ENCODE measurements around the gene LGALS4.

The LGALS4 gene

DNA sequence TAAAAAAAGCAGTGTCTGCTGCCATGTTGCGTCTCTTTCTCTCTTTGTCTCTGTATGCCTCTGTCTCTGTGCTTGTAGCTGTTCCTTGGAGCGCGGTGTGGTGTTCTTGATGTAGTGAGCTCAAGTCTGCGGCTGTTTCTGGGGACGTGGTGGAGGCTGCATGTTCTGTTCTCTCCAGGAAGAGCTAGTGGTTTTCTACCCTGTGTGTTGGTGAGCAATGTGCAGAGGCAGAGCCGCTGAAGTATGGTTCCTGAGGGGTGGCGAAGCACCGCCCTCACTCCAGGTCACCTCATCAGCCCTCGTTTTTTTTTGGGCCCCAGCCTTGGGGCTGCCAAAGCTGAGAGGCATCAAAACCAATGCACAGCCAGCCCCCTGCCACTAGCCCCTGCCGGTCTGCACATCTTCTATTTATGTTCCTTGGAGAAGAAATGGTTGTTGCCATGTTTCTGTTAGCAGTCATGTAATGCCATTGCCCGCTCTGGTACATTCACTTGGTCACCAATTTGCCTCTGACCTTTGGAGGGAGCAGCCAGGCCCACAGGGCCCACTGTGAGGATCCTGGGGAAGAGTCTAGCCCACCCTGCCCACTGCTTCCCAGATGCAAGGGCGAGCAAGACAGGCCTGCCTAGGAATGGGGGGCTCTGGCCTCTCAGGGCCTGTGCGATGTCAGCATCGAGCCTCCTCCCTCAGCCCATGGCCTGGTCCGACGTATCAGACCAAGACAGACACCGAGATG lies 29.9 kb upstream of the LGALS4 start:
- Histone ChIP-seq H3F3A (ENCODE audit: control insufficient read depth, insufficient read depth) (peaks cover 32% of the 10 kb centered on the region), H3K27ac (ENCODE audit: low read depth, low read length) (peak overlapping the region; percentile 8; the same call in 1 of the 2 replicates), H3K27me3 (ENCODE audit: control insufficient read depth, low read length) (no peaks in the 10 kb centered on the region), H3K79me2 (ENCODE audit: control insufficient read depth, low read length) (peaks cover 69% of the 10 kb centered on the region), H3K9me3 (ENCODE audit: control insufficient read depth, insufficient read depth, low read length) (no peaks in the 10 kb centered on the region), H3K4me1 (ENCODE audit: control insufficient read depth, low read length) (peaks cover 38% of the 10 kb centered on the region), H3K4me2 (ENCODE audit: low read length) (no peak overlapping the region), H4K20me1 (ENCODE audit: control insufficient read depth, insufficient read depth, low read depth, low read length) (peaks cover 27% of the 10 kb centered on the region), H3K36me3 (ENCODE audit: control insufficient read depth, low read length) (peaks cover 100% of the 10 kb centered on the region), H3K4me3 (ENCODE audit: low read length) (no peak overlapping the region), H3K9me2 (replicated peaks; ENCODE audit: control insufficient read depth, low read length) (no peaks in the 10 kb centered on the region)
- TF ChIP-seq EZH2phosphoT487 (IDR thresholded peaks at IDR 0.05; ENCODE audit: borderline replicate concordance, low read length) (no peak), CTCF (IDR thresholded peaks at IDR 0.05; ENCODE audit: low read depth, low read length, poor library complexity, severe bottlenecking) (no peak)

- Histone ChIP-seq H3K27me3 (ENCODE audit: control insufficient read depth, low read length) (no peaks in the 10 kb centered on the region), H3K9me2 (replicated peaks; ENCODE audit: control insufficient read depth, low read length) (no peaks in the 10 kb centered on the region), H3K36me3 (ENCODE audit: control insufficient read depth, low read length) (peaks cover 100% of the 10 kb centered on the region), H3K27ac (ENCODE audit: low read depth, low read length) (no peak overlapping the region), H3F3A (ENCODE audit: control insufficient read depth, insufficient read depth) (peaks cover 39% of the 10 kb centered on the region), H3K4me3 (ENCODE audit: low read length) (no peak overlapping the region), H3K4me1 (ENCODE audit: control insufficient read depth, low read length) (peaks cover 31% of the 10 kb centered on the region), H3K79me2 (ENCODE audit: control insufficient read depth, low read length) (peaks cover 62% of the 10 kb centered on the region), H4K20me1 (ENCODE audit: control insufficient read depth, insufficient read depth, low read depth, low read length) (peaks cover 20% of the 10 kb centered on the region), H3K9me3 (ENCODE audit: control insufficient read depth, insufficient read depth, low read length) (no peaks in the 10 kb centered on the region), H3K4me2 (ENCODE audit: low read length) (no peak overlapping the region)
- TF ChIP-seq EZH2phosphoT487 (IDR thresholded peaks at IDR 0.05; ENCODE audit: borderline replicate concordance, low read length) (no peak), CTCF (IDR thresholded peaks at IDR 0.05; ENCODE audit: low read depth, low read length, poor library complexity, severe bottlenecking) (no peak)
Observed at GRCh38 chr19:38841787-38842438, 29.2 kb upstream of the LGALS4 start.

- Histone ChIP-seq H3K27me3 (ENCODE audit: control insufficient read depth, low read length) (no peaks in the 10 kb centered on the region), H3K4me3 (ENCODE audit: low read length) (no peak overlapping the region), H3K27ac (ENCODE audit: low read depth, low read length) (no peak overlapping the region), H3K36me3 (ENCODE audit: control insufficient read depth, low read length) (peaks cover 98% of the 10 kb centered on the region), H3K9me2 (replicated peaks; ENCODE audit: control insufficient read depth, low read length) (no peaks in the 10 kb centered on the region), H3K4me2 (ENCODE audit: low read length) (no peak overlapping the region), H3F3A (ENCODE audit: control insufficient read depth, insufficient read depth) (peaks cover 45% of the 10 kb centered on the region), H3K9me3 (ENCODE audit: control insufficient read depth, insufficient read depth, low read length) (no peaks in the 10 kb centered on the region), H4K20me1 (ENCODE audit: control insufficient read depth, insufficient read depth, low read depth, low read length) (peaks cover 20% of the 10 kb centered on the region), H3K79me2 (ENCODE audit: control insufficient read depth, low read length) (peaks cover 56% of the 10 kb centered on the region), H3K4me1 (ENCODE audit: control insufficient read depth, low read length) (peaks cover 30% of the 10 kb centered on the region)
- TF ChIP-seq EZH2phosphoT487 (IDR thresholded peaks at IDR 0.05; ENCODE audit: borderline replicate concordance, low read length) (no peak), CTCF (IDR thresholded peaks at IDR 0.05; ENCODE audit: low read depth, low read length, poor library complexity, severe bottlenecking) (no peak)
Observed at GRCh38 chr19:38841180-38841766, 28.5 kb upstream of the LGALS4 start.

Measured in DOHH2 (cell line).